ENCODE data around the gene MAN2A1. TPM values are rescaled to one million over a fixed set of nuclear protein-coding genes. Genes with fewer than 3 reads are reported as not detected.

The MAN2A1 gene
- total RNA-seq, 1 experiment from 2014 or later: 51.0 TPM

DNA sequence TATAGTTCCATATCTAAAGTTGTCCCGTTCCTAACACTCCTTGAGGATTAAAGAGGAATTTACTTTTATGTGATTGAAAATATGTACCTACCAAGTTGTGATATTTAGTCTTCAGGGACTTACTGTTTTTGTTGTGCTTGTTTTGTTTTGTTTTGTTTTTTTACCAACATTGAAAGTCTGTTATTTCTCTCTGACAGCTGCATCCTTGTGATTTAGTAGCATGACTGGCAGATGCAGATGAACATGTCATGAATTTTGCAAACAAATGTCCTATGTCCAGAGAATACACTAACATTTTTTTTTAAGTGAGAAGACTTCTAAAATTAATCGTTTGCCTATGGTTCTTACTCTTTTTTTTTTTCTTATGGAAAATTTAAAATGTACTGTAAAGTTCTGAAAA lies 85.4 kb downstream of the MAN2A1 start:
- Histone ChIP-seq H3K27ac (ENCODE audit: low read length) (no peak overlapping the region), H3K4me1 (ENCODE audit: control insufficient read depth, insufficient read depth, low read length) (no peaks in the 10 kb centered on the region), H3K9me3 (ENCODE audit: control insufficient read depth, insufficient read depth, low read depth, low read length) (no peaks in the 10 kb centered on the region), H3K27me3 (ENCODE audit: control insufficient read depth, insufficient read depth, low read length) (no peaks in the 10 kb centered on the region), H3K36me3 (ENCODE audit: control insufficient read depth, insufficient read depth, low read length) (peaks cover 3% of the 10 kb centered on the region; the same call in 1 of the 2 replicates), H3K4me3 (ENCODE audit: low read depth in 2 of 2, low read length in 2 of 2) (no peak overlapping the region)
- in situ Hi-C loops (cut with HindIII; ENCODE audit: low pct_unique_long_range_greater_than_20kb, low sequenced_read_pairs): no loop called here
- ChIA-PET CTCF (no interaction called here), POLR2A (no interaction called here)
- no peak for TF ChIP-seq SIN3A (IDR thresholded peaks at IDR 0.05; ENCODE audit: borderline replicate concordance, insufficient read depth, low read depth, low read length)
- no peak for TF ChIP-seq POLR2AphosphoS5 (IDR thresholded peaks at IDR 0.05; ENCODE audit: low read depth, low read length)
- TF ChIP-seq TCF7L2 (IDR thresholded peaks at IDR 0.05; ENCODE audit: low read depth, low read length): no peak
- TF ChIP-seq, protein P1, sequence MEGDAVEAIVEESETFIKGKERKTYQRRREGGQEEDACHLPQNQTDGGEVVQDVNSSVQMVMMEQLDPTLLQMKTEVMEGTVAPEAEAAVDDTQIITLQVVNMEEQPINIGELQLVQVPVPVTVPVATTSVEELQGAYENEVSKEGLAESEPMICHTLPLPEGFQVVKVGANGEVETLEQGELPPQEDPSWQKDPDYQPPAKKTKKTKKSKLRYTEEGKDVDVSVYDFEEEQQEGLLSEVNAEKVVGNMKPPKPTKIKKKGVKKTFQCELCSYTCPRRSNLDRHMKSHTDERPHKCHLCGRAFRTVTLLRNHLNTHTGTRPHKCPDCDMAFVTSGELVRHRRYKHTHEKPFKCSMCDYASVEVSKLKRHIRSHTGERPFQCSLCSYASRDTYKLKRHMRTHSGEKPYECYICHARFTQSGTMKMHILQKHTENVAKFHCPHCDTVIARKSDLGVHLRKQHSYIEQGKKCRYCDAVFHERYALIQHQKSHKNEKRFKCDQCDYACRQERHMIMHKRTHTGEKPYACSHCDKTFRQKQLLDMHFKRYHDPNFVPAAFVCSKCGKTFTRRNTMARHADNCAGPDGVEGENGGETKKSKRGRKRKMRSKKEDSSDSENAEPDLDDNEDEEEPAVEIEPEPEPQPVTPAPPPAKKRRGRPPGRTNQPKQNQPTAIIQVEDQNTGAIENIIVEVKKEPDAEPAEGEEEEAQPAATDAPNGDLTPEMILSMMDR (IDR thresholded peaks at IDR 0.05): no peak
- TF ChIP-seq, protein P2, sequence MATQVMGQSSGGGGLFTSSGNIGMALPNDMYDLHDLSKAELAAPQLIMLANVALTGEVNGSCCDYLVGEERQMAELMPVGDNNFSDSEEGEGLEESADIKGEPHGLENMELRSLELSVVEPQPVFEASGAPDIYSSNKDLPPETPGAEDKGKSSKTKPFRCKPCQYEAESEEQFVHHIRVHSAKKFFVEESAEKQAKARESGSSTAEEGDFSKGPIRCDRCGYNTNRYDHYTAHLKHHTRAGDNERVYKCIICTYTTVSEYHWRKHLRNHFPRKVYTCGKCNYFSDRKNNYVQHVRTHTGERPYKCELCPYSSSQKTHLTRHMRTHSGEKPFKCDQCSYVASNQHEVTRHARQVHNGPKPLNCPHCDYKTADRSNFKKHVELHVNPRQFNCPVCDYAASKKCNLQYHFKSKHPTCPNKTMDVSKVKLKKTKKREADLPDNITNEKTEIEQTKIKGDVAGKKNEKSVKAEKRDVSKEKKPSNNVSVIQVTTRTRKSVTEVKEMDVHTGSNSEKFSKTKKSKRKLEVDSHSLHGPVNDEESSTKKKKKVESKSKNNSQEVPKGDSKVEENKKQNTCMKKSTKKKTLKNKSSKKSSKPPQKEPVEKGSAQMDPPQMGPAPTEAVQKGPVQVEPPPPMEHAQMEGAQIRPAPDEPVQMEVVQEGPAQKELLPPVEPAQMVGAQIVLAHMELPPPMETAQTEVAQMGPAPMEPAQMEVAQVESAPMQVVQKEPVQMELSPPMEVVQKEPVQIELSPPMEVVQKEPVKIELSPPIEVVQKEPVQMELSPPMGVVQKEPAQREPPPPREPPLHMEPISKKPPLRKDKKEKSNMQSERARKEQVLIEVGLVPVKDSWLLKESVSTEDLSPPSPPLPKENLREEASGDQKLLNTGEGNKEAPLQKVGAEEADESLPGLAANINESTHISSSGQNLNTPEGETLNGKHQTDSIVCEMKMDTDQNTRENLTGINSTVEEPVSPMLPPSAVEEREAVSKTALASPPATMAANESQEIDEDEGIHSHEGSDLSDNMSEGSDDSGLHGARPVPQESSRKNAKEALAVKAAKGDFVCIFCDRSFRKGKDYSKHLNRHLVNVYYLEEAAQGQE (IDR thresholded peaks at IDR 0.05; ENCODE audit: insufficient read depth in 1 of 2, low read depth in 2 of 2, low read length in 1 of 2): no peak
- ATAC-seq (no peak), DNase-seq (ENCODE audit: low read depth, low spot score) (no peak)
- intact Hi-C loops (cut with micrococcal nuclease; ENCODE audit: unreplicated experiment): no loop called here
- no TSS peak for BruUV-seq (replicated peaks)

DNA sequence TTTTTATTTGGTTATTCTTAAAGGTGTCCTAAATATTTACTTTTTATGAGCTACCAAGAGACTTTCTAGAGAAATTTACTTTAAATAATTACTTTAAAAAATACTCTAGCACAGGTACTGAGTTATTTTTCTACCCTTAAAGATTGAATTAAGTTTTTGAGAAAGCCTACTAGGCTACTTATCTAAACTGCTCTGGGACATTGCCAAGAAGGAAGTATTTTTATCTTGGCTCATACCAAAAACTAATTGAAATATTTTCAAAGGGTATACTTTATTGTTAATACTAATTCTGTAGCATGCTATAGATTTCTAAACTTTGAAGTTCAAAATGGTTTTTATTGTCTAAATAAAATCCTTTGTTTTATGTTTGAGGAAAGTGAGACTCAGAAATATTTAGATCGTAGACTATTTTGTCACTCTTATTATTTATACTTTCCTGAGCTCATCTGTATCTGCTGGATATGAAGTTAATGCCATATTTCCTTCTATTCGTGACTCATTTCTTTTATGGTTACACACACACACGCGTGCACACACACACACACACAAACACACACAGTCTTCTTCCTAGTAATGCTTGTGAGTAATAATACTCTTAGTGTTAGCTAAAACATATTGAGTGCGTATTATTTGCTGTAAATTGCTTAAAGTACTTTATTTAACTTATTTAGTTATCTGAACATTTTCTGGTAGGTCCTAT lies 89.5 kb downstream of the MAN2A1 start:
- H3K9me3 ChIP-seq (ENCODE audit: control insufficient read depth, insufficient read depth, low read depth, low read length): no peaks in the 10 kb centered on the region
- intact Hi-C loops (cut with micrococcal nuclease; ENCODE audit: unreplicated experiment): no loop called here
- H3K36me3 ChIP-seq (ENCODE audit: control insufficient read depth, insufficient read depth, low read length): peaks cover 3% of the 10 kb centered on the region; the same call in 1 of the 2 replicates
- H3K4me1 ChIP-seq (ENCODE audit: control insufficient read depth, insufficient read depth, low read length): no peaks in the 10 kb centered on the region
- in situ Hi-C loops (cut with HindIII; ENCODE audit: low pct_unique_long_range_greater_than_20kb, low sequenced_read_pairs): no loop called here
- POLR2A ChIA-PET: no interaction called here
- no TSS peak for BruUV-seq (replicated peaks)
- CTCF ChIA-PET: no interaction called here
- TF ChIP-seq POLR2AphosphoS5 (IDR thresholded peaks at IDR 0.05; ENCODE audit: low read depth, low read length): no peak
- TF ChIP-seq, protein P1 (IDR thresholded peaks at IDR 0.05): no peak
- TF ChIP-seq TCF7L2 (IDR thresholded peaks at IDR 0.05; ENCODE audit: low read depth, low read length): no peak
- TF ChIP-seq, protein P2 (IDR thresholded peaks at IDR 0.05; ENCODE audit: insufficient read depth in 1 of 2, low read depth in 2 of 2, low read length in 1 of 2): no peak
- no peak for TF ChIP-seq SIN3A (IDR thresholded peaks at IDR 0.05; ENCODE audit: borderline replicate concordance, insufficient read depth, low read depth, low read length)
- H3K27me3 ChIP-seq (ENCODE audit: control insufficient read depth, insufficient read depth, low read length): no peaks in the 10 kb centered on the region
- no peak overlapping the region for H3K27ac ChIP-seq (ENCODE audit: low read length)
- H3K4me3 ChIP-seq (ENCODE audit: low read depth in 2 of 2, low read length in 2 of 2): no peak overlapping the region
- DNase-seq (ENCODE audit: low read depth, low spot score) (no peak), ATAC-seq (no peak)

Measured in Panc1 (cell line).